NT2/D1 (cell line): ENCODE results near the gene PIP5K1C.
"Not testable (repeated sequence)": the region's sequence is repeated elsewhere in the genome, so short reads cannot be mapped to it uniquely, and the experiment has no call there.

ENCODE experiments used
- DNase-seq: peaks from one replicate; pipeline ENCODE4 v3.0.0-alpha.2; 2011; ENCODE audit warnings: low read depth, low spot score
- H3K27me3 ChIP-seq: 2 replicates; pipeline ENCODE4 v1.6.0; 2011; ENCODE audit warnings: mild to moderate bottlenecking; ENCODE audit not compliant: insufficient read length, insufficient read depth
- H3K36me3 ChIP-seq: 2 replicates; pipeline ENCODE4 v1.6.1; 2011; ENCODE audit warnings: mild to moderate bottlenecking, low read length, mixed read lengths; ENCODE audit not compliant: insufficient read depth, insufficient read length
- H3K4me1 ChIP-seq: 2 replicates; pipeline ENCODE4 v1.5.1; 2011; ENCODE audit not compliant: insufficient read depth, insufficient read length
- H3K4me3 ChIP-seq: 2 replicates; pipeline ENCODE4 v1.5.1; 2011; ENCODE audit warnings: low read depth; ENCODE audit not compliant: insufficient read length
- H3K9ac ChIP-seq: 2 replicates; pipeline ENCODE4 v1.6.0; 2011; ENCODE audit warnings: low read depth; ENCODE audit not compliant: insufficient read length
- H3K9me3 ChIP-seq: 2 replicates; pipeline ENCODE4 v1.5.1; 2011; ENCODE audit warnings: mild to moderate bottlenecking, low read length; ENCODE audit not compliant: insufficient read depth
- SUZ12 ChIP-seq: IDR thresholded peaks from 2 replicates; pipeline ENCODE4 v1.6.1; 2011; ENCODE audit not compliant: insufficient read length, insufficient read depth; ENCODE audit errors: extremely low read depth
- YY1 ChIP-seq: IDR thresholded peaks from 2 replicates; pipeline ENCODE4 v1.6.1; 2011; ENCODE audit not compliant: insufficient read length, insufficient read depth
- ZNF274 ChIP-seq: IDR thresholded peaks from 2 replicates; pipeline ENCODE4 v1.6.1; 2011; ENCODE audit warnings: mild to moderate bottlenecking, low read depth, low read length

Gene PIP5K1C

GRCh38 chr19:3670796-3671679, 29.2 kb downstream of the PIP5K1C start:
- H3K4me3 ChIP-seq = no peak overlapping the region
- TF ChIP-seq SUZ12 (no peak), ZNF274 (no peak), YY1 (no peak)
- peaks cover 48% of the 10 kb centered on the region for H3K4me1 ChIP-seq
- H3K9me3 ChIP-seq = no peaks in the 10 kb centered on the region
- H3K36me3 ChIP-seq = peaks cover 37% of the 10 kb centered on the region
- DNase-seq = no peak
- no peaks in the 10 kb centered on the region for H3K27me3 ChIP-seq
- peak overlapping the region; percentile 53 for H3K9ac ChIP-seq

DNA sequence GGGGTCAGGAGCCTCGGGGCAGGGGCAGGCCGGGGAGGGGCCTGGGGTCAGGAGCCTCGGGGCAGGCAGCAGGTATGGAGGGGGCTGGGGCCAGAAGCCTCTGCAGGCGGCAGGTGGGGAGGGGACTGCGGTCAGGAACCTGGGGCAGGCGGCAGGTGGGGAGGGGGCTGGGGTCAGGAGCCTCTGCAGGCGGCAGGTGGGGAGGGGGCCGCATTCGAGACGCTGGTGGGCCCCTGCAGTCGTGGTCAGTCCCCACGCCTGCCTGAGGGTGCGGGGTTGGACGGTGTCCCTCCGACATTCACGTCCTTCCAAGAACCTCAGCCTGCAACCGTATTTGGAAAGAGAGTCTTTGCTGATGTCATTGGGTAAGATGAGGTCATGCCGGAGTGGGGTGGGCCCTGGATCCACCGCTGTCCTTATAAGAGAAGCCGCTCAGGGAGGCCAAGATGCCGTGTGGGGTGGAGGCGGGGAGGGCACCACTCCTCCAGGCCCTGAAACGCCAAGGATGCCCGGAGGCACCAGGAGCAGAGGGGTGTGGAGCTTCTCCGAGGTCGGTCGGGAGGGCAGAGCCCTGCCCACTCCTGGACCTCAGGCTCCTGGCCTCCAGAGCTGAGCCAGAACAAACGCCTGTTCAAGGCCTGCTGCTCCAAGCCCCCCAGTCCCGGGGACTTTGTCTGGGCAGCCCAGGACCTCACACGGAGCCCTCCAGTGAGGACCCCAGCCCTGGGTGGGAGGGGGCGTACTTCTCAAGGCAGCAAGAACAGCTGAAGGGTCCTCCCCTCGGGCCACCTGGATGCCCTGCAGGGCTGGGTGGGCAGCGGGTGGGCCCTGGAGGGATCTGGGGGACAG, 30.1 kb downstream of the PIP5K1C start:
- H3K27me3 ChIP-seq = no peaks in the 10 kb centered on the region
- H3K36me3 ChIP-seq = peaks cover 36% of the 10 kb centered on the region
- no peak overlapping the region for H3K4me3 ChIP-seq
- DNase-seq = no peak
- peaks cover 52% of the 10 kb centered on the region for H3K4me1 ChIP-seq
- peak overlapping the region; percentile 56 for H3K9ac ChIP-seq
- TF ChIP-seq ZNF274 = no peak
- TF ChIP-seq SUZ12 = no peak
- no peak for TF ChIP-seq YY1
- no peaks in the 10 kb centered on the region for H3K9me3 ChIP-seq

DNA sequence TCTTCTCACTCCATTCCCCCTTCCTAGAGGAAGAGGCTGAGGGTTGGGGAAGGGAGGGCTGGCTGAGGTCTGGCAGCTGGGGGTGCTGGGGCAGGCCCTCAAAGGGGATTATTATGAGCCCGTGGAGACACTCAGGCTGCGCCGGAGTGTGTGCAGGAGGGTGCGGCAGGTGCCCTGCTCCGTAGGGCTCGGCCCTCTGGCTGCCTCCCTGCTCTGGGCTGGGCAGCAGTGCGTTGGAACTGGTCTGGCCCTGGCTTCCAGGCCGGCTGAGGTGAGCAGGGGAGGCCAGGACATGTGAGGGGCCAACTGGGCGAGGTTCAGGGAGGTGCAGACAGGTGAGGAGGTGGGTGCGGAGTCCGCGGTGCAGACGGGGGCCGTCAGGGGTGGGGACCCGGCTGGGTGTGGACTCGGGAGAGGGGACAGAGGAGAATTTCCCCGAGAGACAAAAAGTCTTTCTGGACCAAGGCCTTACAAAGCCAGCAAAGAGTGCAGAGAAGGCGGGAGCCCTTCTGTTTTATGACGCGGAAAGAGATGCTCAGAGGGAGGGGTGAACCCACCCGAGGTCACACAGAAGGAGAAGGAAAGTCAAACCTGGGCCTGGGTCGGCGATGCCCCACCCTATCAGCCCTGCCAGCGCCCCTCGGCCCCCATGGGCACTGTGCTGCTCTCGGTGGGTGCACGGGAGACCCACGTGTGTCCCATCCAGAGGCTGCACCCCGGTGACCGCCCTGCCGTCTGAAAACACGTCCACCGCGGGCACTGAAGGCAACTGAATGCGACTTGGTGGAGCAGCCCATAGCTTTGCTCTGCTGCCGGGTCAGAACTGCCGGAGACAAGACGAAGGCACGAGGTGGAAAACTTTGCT, 31.0 kb downstream of the PIP5K1C start:
- peaks cover 38% of the 10 kb centered on the region for H3K36me3 ChIP-seq
- no peak overlapping the region for H3K4me3 ChIP-seq
- H3K4me1 ChIP-seq = peaks cover 52% of the 10 kb centered on the region
- H3K27me3 ChIP-seq = no peaks in the 10 kb centered on the region
- H3K9ac ChIP-seq = peak overlapping the region; percentile 42
- no peaks in the 10 kb centered on the region for H3K9me3 ChIP-seq
- no peak for DNase-seq
- TF ChIP-seq YY1 = no peak
- TF ChIP-seq SUZ12 = no peak
- no peak for TF ChIP-seq ZNF274

DNA sequence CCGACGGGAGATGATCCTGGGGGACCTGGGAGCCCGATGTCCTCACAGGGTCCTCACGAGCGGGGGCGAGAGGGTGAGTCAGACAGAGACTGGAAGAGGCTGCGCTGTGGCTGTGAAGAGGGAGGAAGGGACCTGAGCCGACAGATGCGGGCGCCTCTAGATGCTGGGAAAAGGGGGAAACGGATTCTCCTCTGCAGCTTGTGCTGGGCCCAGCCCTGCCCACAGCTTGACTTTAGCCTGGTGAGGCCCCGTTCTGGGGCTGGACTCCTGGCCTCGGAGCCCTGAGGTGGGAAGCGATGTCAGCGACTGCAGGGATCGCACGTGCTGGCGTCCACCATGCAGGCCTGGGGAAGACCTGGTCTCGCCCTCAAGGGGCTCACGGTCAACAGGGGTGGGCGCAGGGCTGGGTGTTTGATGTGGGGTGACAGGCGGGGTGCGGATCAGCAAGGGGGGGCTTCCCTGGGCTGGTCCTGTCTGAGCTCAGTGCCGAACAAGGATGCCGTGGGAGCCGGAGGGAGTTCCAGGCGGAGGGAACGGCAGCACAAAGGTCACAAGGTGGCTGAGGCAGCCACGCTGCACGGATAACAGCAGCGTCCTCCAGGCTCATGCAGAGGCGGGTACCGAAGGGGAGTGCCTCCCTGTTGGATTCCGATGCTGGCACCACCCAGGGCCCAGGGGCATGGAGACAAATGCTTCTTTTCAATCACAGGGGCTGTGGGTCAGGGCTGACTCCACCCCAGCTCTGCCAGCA, 31.8 kb downstream of the PIP5K1C start:
- Histone ChIP-seq H3K36me3 (peaks cover 40% of the 10 kb centered on the region), H3K4me3 (no peak overlapping the region), H3K4me1 (peaks cover 50% of the 10 kb centered on the region), H3K9me3 (no peaks in the 10 kb centered on the region), H3K27me3 (no peaks in the 10 kb centered on the region), H3K9ac (peak overlapping the region; percentile 63)
- no peak for TF ChIP-seq YY1
- no peak for TF ChIP-seq ZNF274
- no peak for TF ChIP-seq SUZ12
- DNase-seq = no peak

- no peak for TF ChIP-seq YY1
- no peak for TF ChIP-seq SUZ12
- TF ChIP-seq ZNF274 = no peak
- Histone ChIP-seq H3K9ac (peak overlapping the region; percentile 63), H3K9me3 (no peaks in the 10 kb centered on the region), H3K4me1 (peaks cover 44% of the 10 kb centered on the region), H3K4me3 (no peak overlapping the region), H3K36me3 (peaks cover 47% of the 10 kb centered on the region), H3K27me3 (no peaks in the 10 kb centered on the region)
- no peak for DNase-seq
Observed at GRCh38 chr19:3667766-3668165, 32.5 kb downstream of the PIP5K1C start.

DNA sequence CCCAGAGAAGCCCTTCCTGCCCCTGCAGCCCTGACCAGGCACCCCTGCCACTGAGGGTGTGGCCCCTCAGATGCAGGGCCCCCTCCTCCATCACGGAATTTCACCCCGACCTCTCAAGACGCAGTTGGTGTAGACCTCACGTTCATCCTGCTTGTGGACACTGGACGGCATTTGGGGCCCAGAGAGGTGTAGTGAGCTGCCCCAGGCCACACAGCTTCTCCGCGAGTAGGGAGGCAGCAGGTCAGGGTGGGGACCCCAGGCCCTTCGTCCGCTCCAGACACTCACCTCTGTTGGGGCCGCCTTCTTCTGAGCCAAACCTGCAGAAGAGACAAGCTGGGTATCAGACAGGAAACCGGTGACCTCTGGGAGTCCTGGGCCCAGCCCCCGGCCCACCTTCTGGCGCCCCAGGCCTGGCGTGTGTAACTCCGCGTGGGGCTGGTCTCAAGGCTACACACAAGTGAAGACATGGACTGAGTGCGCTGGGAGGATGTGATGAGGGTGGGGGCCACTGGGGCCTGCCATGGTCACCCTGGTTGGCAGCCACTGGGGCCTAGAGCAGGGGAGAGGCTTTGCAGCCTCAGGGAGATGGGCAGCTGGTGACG, 33.1 kb downstream of the PIP5K1C start:
- Histone ChIP-seq H3K27me3 (no peaks in the 10 kb centered on the region), H3K9me3 (no peaks in the 10 kb centered on the region), H3K4me1 (peaks cover 39% of the 10 kb centered on the region), H3K36me3 (peaks cover 51% of the 10 kb centered on the region), H3K4me3 (no peak overlapping the region), H3K9ac (no peak overlapping the region)
- no peak for DNase-seq
- TF ChIP-seq ZNF274 (no peak), YY1 (no peak), SUZ12 (no peak)

- H3K4me1 ChIP-seq = peaks cover 36% of the 10 kb centered on the region
- not testable (repeated sequence) for H3K9me3 ChIP-seq, H3K4me3 ChIP-seq, H3K9ac ChIP-seq, DNase-seq, H3K27me3 ChIP-seq
- peaks cover 58% of the 10 kb centered on the region for H3K36me3 ChIP-seq
Observed at GRCh38 chr19:3666545-3666856, 33.8 kb downstream of the PIP5K1C start.
